ENCODE measurements around the gene MRPL41.
"Not testable (repeated sequence)": the region's sequence is repeated elsewhere in the genome, so short reads cannot be mapped to it uniquely, and the experiment has no call there.

The MRPL41 gene

GRCh38 chr9:137535120-137535428 is 16.6 kb upstream of the MRPL41 start:
- no peak for DNase-seq
- H3K18ac ChIP-seq (ENCODE audit: low read length): no peak overlapping the region
- H3K23ac ChIP-seq (ENCODE audit: low read length): no peak overlapping the region
- no peaks in the 10 kb centered on the region for H3K36me3 ChIP-seq (ENCODE audit: control insufficient read depth, insufficient read depth, low read length)
- no peaks in the 10 kb centered on the region for H3K4me1 ChIP-seq (ENCODE audit: control insufficient read depth, low read depth, low read length)
- no peak overlapping the region for H3K4me3 ChIP-seq (ENCODE audit: low read length)
- no peak overlapping the region for H3K9ac ChIP-seq (ENCODE audit: low read length)
- H2BK120ac ChIP-seq (ENCODE audit: low read depth, low read length): no peak overlapping the region
- no peak overlapping the region for H3K4ac ChIP-seq (ENCODE audit: low read depth, low read length)
- H3K4me2 ChIP-seq (ENCODE audit: low read length): no peak overlapping the region
- H3K56ac ChIP-seq (ENCODE audit: low read length): no peak overlapping the region
- H3K27ac ChIP-seq (ENCODE audit: low read depth, low read length): no peak overlapping the region
- no peak overlapping the region for H2BK5ac ChIP-seq (ENCODE audit: low read length)
- no peak overlapping the region for H2AK5ac ChIP-seq (ENCODE audit: low read length)
- no peak overlapping the region for H4K5ac ChIP-seq (ENCODE audit: low read length)
- H4K8ac ChIP-seq (ENCODE audit: low read depth, low read length): no peak overlapping the region
- no peaks in the 10 kb centered on the region for H3K27me3 ChIP-seq (ENCODE audit: insufficient read depth, low read length, poor library complexity)
- H2BK15ac ChIP-seq (replicated peaks; ENCODE audit: low read depth): no peak overlapping the region
- H3K79me2 ChIP-seq (ENCODE audit: control insufficient read depth, insufficient read depth, low read length): no peaks in the 10 kb centered on the region
- H3K79me1 ChIP-seq (ENCODE audit: low read length): no peaks in the 10 kb centered on the region

- no CpG with 5 or more reads among the region's 16 CpGs for WGBS (ENCODE audit: extremely low coverage, insufficient coverage, low lambda C conversion rate)
- not testable (repeated sequence) for H3K79me2 ChIP-seq (ENCODE audit: control insufficient read depth, insufficient read depth, low read length); DNase-seq; H3K23ac ChIP-seq (ENCODE audit: low read length); H3K27ac ChIP-seq (ENCODE audit: low read depth, low read length); H3K27me3 ChIP-seq (ENCODE audit: insufficient read depth, low read length, poor library complexity); H4K8ac ChIP-seq (ENCODE audit: low read depth, low read length); H3K4me2 ChIP-seq (ENCODE audit: low read length); H3K9ac ChIP-seq (ENCODE audit: low read length); H3K18ac ChIP-seq (ENCODE audit: low read length); H3K56ac ChIP-seq (ENCODE audit: low read length); H2BK5ac ChIP-seq (ENCODE audit: low read length); H3K4me3 ChIP-seq (ENCODE audit: low read length); H3K4ac ChIP-seq (ENCODE audit: low read depth, low read length); H3K79me1 ChIP-seq (ENCODE audit: low read length); H3K36me3 ChIP-seq (ENCODE audit: control insufficient read depth, insufficient read depth, low read length); H2BK15ac ChIP-seq (replicated peaks; ENCODE audit: low read depth); H2BK120ac ChIP-seq (ENCODE audit: low read depth, low read length); H2AK5ac ChIP-seq (ENCODE audit: low read length); H3K4me1 ChIP-seq (ENCODE audit: control insufficient read depth, low read depth, low read length); H4K5ac ChIP-seq (ENCODE audit: low read length)
These were observed 15.0 kb upstream of the MRPL41 start for GRCh38 chr9:137536594-137537131.

- no peak overlapping the region for H4K8ac ChIP-seq (ENCODE audit: low read depth, low read length)
- H3K4ac ChIP-seq (ENCODE audit: low read depth, low read length): no peak overlapping the region
- no peak overlapping the region for H3K9ac ChIP-seq (ENCODE audit: low read length)
- H3K36me3 ChIP-seq (ENCODE audit: control insufficient read depth, insufficient read depth, low read length): no peaks in the 10 kb centered on the region
- H2AK5ac ChIP-seq (ENCODE audit: low read length): no peak overlapping the region
- H4K5ac ChIP-seq (ENCODE audit: low read length): no peak overlapping the region
- no peaks in the 10 kb centered on the region for H3K4me1 ChIP-seq (ENCODE audit: control insufficient read depth, low read depth, low read length)
- H3K18ac ChIP-seq (ENCODE audit: low read length): no peak overlapping the region
- no peak overlapping the region for H3K23ac ChIP-seq (ENCODE audit: low read length)
- no peak overlapping the region for H2BK15ac ChIP-seq (replicated peaks; ENCODE audit: low read depth)
- no peak overlapping the region for H3K27ac ChIP-seq (ENCODE audit: low read depth, low read length)
- no peak overlapping the region for H2BK5ac ChIP-seq (ENCODE audit: low read length)
- WGBS (ENCODE audit: extremely low coverage, insufficient coverage, low lambda C conversion rate): no CpG with 5 or more reads among the region's 16 CpGs
- no peak overlapping the region for H2BK120ac ChIP-seq (ENCODE audit: low read depth, low read length)
- H3K79me2 ChIP-seq (ENCODE audit: control insufficient read depth, insufficient read depth, low read length): no peaks in the 10 kb centered on the region
- H3K4me3 ChIP-seq (ENCODE audit: low read length): no peak overlapping the region
- no peak for DNase-seq
- H3K79me1 ChIP-seq (ENCODE audit: low read length): no peaks in the 10 kb centered on the region
- no peaks in the 10 kb centered on the region for H3K27me3 ChIP-seq (ENCODE audit: insufficient read depth, low read length, poor library complexity)
- H3K4me2 ChIP-seq (ENCODE audit: low read length): no peak overlapping the region
- no peak overlapping the region for H3K56ac ChIP-seq (ENCODE audit: low read length)
These were observed 13.6 kb upstream of the MRPL41 start for GRCh38 chr9:137538058-137538457.

- H4K5ac ChIP-seq (ENCODE audit: low read length): no peak overlapping the region
- H3K4me1 ChIP-seq (ENCODE audit: control insufficient read depth, low read depth, low read length): no peaks in the 10 kb centered on the region
- no peaks in the 10 kb centered on the region for H3K27me3 ChIP-seq (ENCODE audit: insufficient read depth, low read length, poor library complexity)
- no peak overlapping the region for H3K56ac ChIP-seq (ENCODE audit: low read length)
- H2BK15ac ChIP-seq (replicated peaks; ENCODE audit: low read depth): no peak overlapping the region
- H3K79me1 ChIP-seq (ENCODE audit: low read length): no peaks in the 10 kb centered on the region
- no peaks in the 10 kb centered on the region for H3K36me3 ChIP-seq (ENCODE audit: control insufficient read depth, insufficient read depth, low read length)
- H3K79me2 ChIP-seq (ENCODE audit: control insufficient read depth, insufficient read depth, low read length): no peaks in the 10 kb centered on the region
- no peak for DNase-seq
- H3K4ac ChIP-seq (ENCODE audit: low read depth, low read length): no peak overlapping the region
- no peak overlapping the region for H2AK5ac ChIP-seq (ENCODE audit: low read length)
- H3K4me2 ChIP-seq (ENCODE audit: low read length): no peak overlapping the region
- no peak overlapping the region for H3K23ac ChIP-seq (ENCODE audit: low read length)
- no CpG with 5 or more reads among the region's 18 CpGs for WGBS (ENCODE audit: extremely low coverage, insufficient coverage, low lambda C conversion rate)
- H3K18ac ChIP-seq (ENCODE audit: low read length): no peak overlapping the region
- no peak overlapping the region for H2BK5ac ChIP-seq (ENCODE audit: low read length)
- H3K27ac ChIP-seq (ENCODE audit: low read depth, low read length): no peak overlapping the region
- no peak overlapping the region for H2BK120ac ChIP-seq (ENCODE audit: low read depth, low read length)
- H3K4me3 ChIP-seq (ENCODE audit: low read length): no peak overlapping the region
- no peak overlapping the region for H3K9ac ChIP-seq (ENCODE audit: low read length)
- no peak overlapping the region for H4K8ac ChIP-seq (ENCODE audit: low read depth, low read length)
These were observed 11.1 kb upstream of the MRPL41 start for GRCh38 chr9:137540536-137540935.

- no peak overlapping the region for H3K4ac ChIP-seq (ENCODE audit: low read depth, low read length)
- DNase-seq: no peak
- H3K23ac ChIP-seq (ENCODE audit: low read length): no peak overlapping the region
- H3K4me1 ChIP-seq (ENCODE audit: control insufficient read depth, low read depth, low read length): no peaks in the 10 kb centered on the region
- no peaks in the 10 kb centered on the region for H3K36me3 ChIP-seq (ENCODE audit: control insufficient read depth, insufficient read depth, low read length)
- H3K79me1 ChIP-seq (ENCODE audit: low read length): no peaks in the 10 kb centered on the region
- no CpG with 5 or more reads among the region's 20 CpGs for WGBS (ENCODE audit: extremely low coverage, insufficient coverage, low lambda C conversion rate)
- no peak overlapping the region for H2AK5ac ChIP-seq (ENCODE audit: low read length)
- no peak overlapping the region for H3K56ac ChIP-seq (ENCODE audit: low read length)
- H3K9ac ChIP-seq (ENCODE audit: low read length): no peak overlapping the region
- no peak overlapping the region for H2BK120ac ChIP-seq (ENCODE audit: low read depth, low read length)
- H2BK15ac ChIP-seq (replicated peaks; ENCODE audit: low read depth): no peak overlapping the region
- H3K27me3 ChIP-seq (ENCODE audit: insufficient read depth, low read length, poor library complexity): no peaks in the 10 kb centered on the region
- H4K5ac ChIP-seq (ENCODE audit: low read length): no peak overlapping the region
- no peak overlapping the region for H3K4me3 ChIP-seq (ENCODE audit: low read length)
- no peak overlapping the region for H3K18ac ChIP-seq (ENCODE audit: low read length)
- no peak overlapping the region for H4K8ac ChIP-seq (ENCODE audit: low read depth, low read length)
- H3K27ac ChIP-seq (ENCODE audit: low read depth, low read length): no peak overlapping the region
- no peak overlapping the region for H3K4me2 ChIP-seq (ENCODE audit: low read length)
- no peaks in the 10 kb centered on the region for H3K79me2 ChIP-seq (ENCODE audit: control insufficient read depth, insufficient read depth, low read length)
- no peak overlapping the region for H2BK5ac ChIP-seq (ENCODE audit: low read length)
These were observed 9.2 kb upstream of the MRPL41 start for GRCh38 chr9:137542486-137542885.

GRCh38 chr9:137543237-137543963 is 8.3 kb upstream of the MRPL41 start:
- no peak overlapping the region for H3K4me2 ChIP-seq (ENCODE audit: low read length)
- WGBS (ENCODE audit: extremely low coverage, insufficient coverage, low lambda C conversion rate): no CpG with 5 or more reads among the region's 25 CpGs

More at GRCh38 chr9:137543237-137543963, 8.3 kb upstream of the MRPL41 start:
- DNase-seq: no peak
- H3K79me1 ChIP-seq (ENCODE audit: low read length): no peaks in the 10 kb centered on the region
- no peak overlapping the region for H2AK5ac ChIP-seq (ENCODE audit: low read length)
- no peaks in the 10 kb centered on the region for H3K36me3 ChIP-seq (ENCODE audit: control insufficient read depth, insufficient read depth, low read length)
- no peak overlapping the region for H2BK120ac ChIP-seq (ENCODE audit: low read depth, low read length)
- H3K27ac ChIP-seq (ENCODE audit: low read depth, low read length): no peak overlapping the region
- H3K27me3 ChIP-seq (ENCODE audit: insufficient read depth, low read length, poor library complexity): no peaks in the 10 kb centered on the region
- no peak overlapping the region for H2BK5ac ChIP-seq (ENCODE audit: low read length)
- no peaks in the 10 kb centered on the region for H3K79me2 ChIP-seq (ENCODE audit: control insufficient read depth, insufficient read depth, low read length)
- no peak overlapping the region for H3K56ac ChIP-seq (ENCODE audit: low read length)
- peak overlapping the region; percentile 66 for H3K23ac ChIP-seq (ENCODE audit: low read length)
- no peak overlapping the region for H3K9ac ChIP-seq (ENCODE audit: low read length)
- H4K8ac ChIP-seq (ENCODE audit: low read depth, low read length): no peak overlapping the region
- no peak overlapping the region for H2BK15ac ChIP-seq (replicated peaks; ENCODE audit: low read depth)
- no peak overlapping the region for H4K5ac ChIP-seq (ENCODE audit: low read length)
- no peak overlapping the region for H3K4ac ChIP-seq (ENCODE audit: low read depth, low read length)
- no peak overlapping the region for H3K18ac ChIP-seq (ENCODE audit: low read length)
- no peaks in the 10 kb centered on the region for H3K4me1 ChIP-seq (ENCODE audit: control insufficient read depth, low read depth, low read length)
- H3K4me3 ChIP-seq (ENCODE audit: low read length): no peak overlapping the region
